SK-N-SH treated with all-trans-retinoic acid at 6 μM for 48 hours (cell line): Measurements from ENCODE around the gene THSD4.
"Not testable (repeated sequence)": the region's sequence is repeated elsewhere in the genome, so short reads cannot be mapped to it uniquely, and the experiment has no call there.

ENCODE experiments used
- ATAC-seq: fragments of 200-7000 bp; cut with Tn5 transposase; 3 replicates; pipeline ENCODE4 v1.9.1; 2020; ENCODE audit warnings: mild to moderate bottlenecking, moderate library complexity
- ARNTL ChIP-seq: fragments of 450-650 bp; formaldehyde crosslinking; IDR thresholded peaks from 2 replicates; pipeline ENCODE4 v1.5.0; 2020; ENCODE audit warnings: low read depth, mild to moderate bottlenecking, moderate library complexity, borderline replicate concordance
- BACH2 ChIP-seq: fragments of 250-450 bp; sonication (Bioruptor Pico); IDR thresholded peaks from 2 replicates; pipeline ENCODE4 v1.9.0; 2021; ENCODE audit warnings: mild to moderate bottlenecking, borderline replicate concordance
- CREB5 ChIP-seq: fragments of 250-450 bp; sonication (Bioruptor Pico); IDR thresholded peaks from 2 replicates; pipeline ENCODE4 v1.5.1; 2020; ENCODE audit warnings: low read depth, mild to moderate bottlenecking, moderate library complexity
- CSDC2 ChIP-seq: fragments of 250-450 bp; sonication (Bioruptor Pico); IDR thresholded peaks from 2 replicates; pipeline ENCODE4 v1.5.0; 2020; ENCODE audit warnings: mild to moderate bottlenecking, moderate library complexity
- CSRNP3 ChIP-seq: fragments of 250-450 bp; sonication (Bioruptor Pico); IDR thresholded peaks from 2 replicates; pipeline ENCODE4 v1.5.1; 2021; ENCODE audit warnings: mild to moderate bottlenecking, moderate library complexity
- ESRRG ChIP-seq: fragments of 250-450 bp; sonication (Bioruptor Pico); IDR thresholded peaks from 2 replicates; pipeline ENCODE4 v1.6.1; 2021; ENCODE audit warnings: mild to moderate bottlenecking
- GLIS3 ChIP-seq: fragments of 250-450 bp; sonication (Bioruptor Pico); IDR thresholded peaks from 2 replicates; pipeline ENCODE4 v1.5.0; 2020; ENCODE audit warnings: mild to moderate bottlenecking, moderate library complexity
- ISL1 ChIP-seq: fragments of 250-450 bp; sonication (Bioruptor Pico); IDR thresholded peaks from 2 replicates; pipeline ENCODE4 v2.1.2; 2022; ENCODE audit warnings: mild to moderate bottlenecking, moderate library complexity
- PATZ1 ChIP-seq: fragments of 250-450 bp; sonication (Bioruptor Pico); IDR thresholded peaks from 2 replicates; pipeline ENCODE4 v1.8.0; 2020; ENCODE audit warnings: mild to moderate bottlenecking, moderate library complexity, borderline replicate concordance
- POU6F1 ChIP-seq: fragments of 250-450 bp; sonication (Bioruptor Pico); IDR thresholded peaks from 2 replicates; pipeline ENCODE4 v1.8.0; 2021; ENCODE audit warnings: low read depth, mild to moderate bottlenecking, moderate library complexity, borderline replicate concordance
- PPARA ChIP-seq: fragments of 250-450 bp; sonication (Bioruptor Pico); IDR thresholded peaks from 2 replicates; pipeline ENCODE4 v1.5.0; 2020; ENCODE audit warnings: mild to moderate bottlenecking, borderline replicate concordance
- RARB ChIP-seq: fragments of 250-450 bp; sonication (Bioruptor Pico); IDR thresholded peaks from 2 replicates; pipeline ENCODE4 v1.8.0; 2021; ENCODE audit warnings: mild to moderate bottlenecking, moderate library complexity
- SNAI2 ChIP-seq: fragments of 250-450 bp; sonication (Bioruptor Pico); IDR thresholded peaks from 2 replicates; pipeline ENCODE4 v1.5.0; 2020; ENCODE audit warnings: mild to moderate bottlenecking, moderate library complexity
- TCF4 ChIP-seq: fragments of 250-450 bp; sonication (Bioruptor Pico); IDR thresholded peaks from 2 replicates; pipeline ENCODE4 v1.8.0; 2021; ENCODE audit warnings: mild to moderate bottlenecking, moderate library complexity, borderline replicate concordance
- TOX ChIP-seq: fragments of 250-450 bp; sonication (Bioruptor Pico); IDR thresholded peaks from 2 replicates; pipeline ENCODE4 v1.8.0; 2021; ENCODE audit warnings: mild to moderate bottlenecking, moderate library complexity, borderline replicate concordance
- TSHZ2 ChIP-seq: fragments of 250-450 bp; sonication (Bioruptor Pico); IDR thresholded peaks from 2 replicates; pipeline ENCODE4 v1.5.0; 2020; ENCODE audit warnings: mild to moderate bottlenecking, moderate library complexity
- ZC3H10 ChIP-seq: fragments of 250-450 bp; sonication (Bioruptor Pico); IDR thresholded peaks from 2 replicates; pipeline ENCODE4 v1.5.1; 2021; ENCODE audit warnings: mild to moderate bottlenecking, moderate library complexity
- ZFP3 ChIP-seq: fragments of 250-450 bp; sonication (Bioruptor Pico); IDR thresholded peaks from 2 replicates; pipeline ENCODE4 v1.5.0; 2020; ENCODE audit warnings: mild to moderate bottlenecking, moderate library complexity
- ZFP30 ChIP-seq: fragments of 450-650 bp; formaldehyde crosslinking; IDR thresholded peaks from 2 replicates; pipeline ENCODE4 v1.5.0; 2022; ENCODE audit warnings: mild to moderate bottlenecking, moderate library complexity
- ZNF565 ChIP-seq: fragments of 450-650 bp; formaldehyde crosslinking; conservative IDR thresholded peaks from 2 replicates; pipeline ENCODE4 v1.5.0; 2020; ENCODE audit warnings: low read depth, mild to moderate bottlenecking, moderate library complexity
- ZNF70 ChIP-seq: fragments of 450-650 bp; formaldehyde crosslinking; IDR thresholded peaks from 2 replicates; pipeline ENCODE4 v1.5.0; 2020; ENCODE audit warnings: mild to moderate bottlenecking, moderate library complexity
- ZNF8 ChIP-seq: fragments of 450-650 bp; formaldehyde crosslinking; IDR thresholded peaks from 2 replicates; pipeline ENCODE4 v1.5.0; 2020; ENCODE audit warnings: mild to moderate bottlenecking, moderate library complexity

THSD4 gene

GRCh38 chr15:71127083-71127482 lies 11.8 kb downstream of the THSD4 start:
- no peak for TF ChIP-seq BACH2 (CRISPR knock-in tag)
- TF ChIP-seq PPARA (CRISPR knock-in tag): no peak
- no peak for TF ChIP-seq ZNF8
- TF ChIP-seq ZC3H10 (CRISPR knock-in tag): no peak
- TF ChIP-seq ZFP3 (CRISPR knock-in tag): no peak
- no peak for TF ChIP-seq CREB5 (CRISPR knock-in tag)
- no peak for TF ChIP-seq SNAI2 (CRISPR knock-in tag)
- no peak for TF ChIP-seq ISL1 (CRISPR knock-in tag)
- TF ChIP-seq PATZ1 (CRISPR knock-in tag): no peak
- no peak for TF ChIP-seq CSDC2
- no peak for TF ChIP-seq TCF4 (CRISPR knock-in tag)
- no peak for TF ChIP-seq ZNF565 (CRISPR knock-in tag)
- TF ChIP-seq CSRNP3 (CRISPR knock-in tag): no peak
- TF ChIP-seq ESRRG (CRISPR knock-in tag): no peak
- no peak for TF ChIP-seq RARB (CRISPR knock-in tag)
- no peak for TF ChIP-seq ZNF70 (CRISPR knock-in tag)
- TF ChIP-seq GLIS3 (CRISPR knock-in tag): no peak
- TF ChIP-seq ARNTL: no peak
- TF ChIP-seq TOX: no peak
- no peak for TF ChIP-seq TSHZ2
- ATAC-seq: no peak

- not testable (repeated sequence) for ATAC-seq
These were observed 12.9 kb downstream of the THSD4 start for GRCh38 chr15:71128159-71128558.

- no peak for TF ChIP-seq ZNF565 (CRISPR knock-in tag)
- no peak for TF ChIP-seq ZC3H10 (CRISPR knock-in tag)
- TF ChIP-seq RARB (CRISPR knock-in tag): no peak
- no peak for TF ChIP-seq CSRNP3 (CRISPR knock-in tag)
- TF ChIP-seq ZNF70 (CRISPR knock-in tag): no peak
- TF ChIP-seq TCF4 (CRISPR knock-in tag): no peak
- TF ChIP-seq ISL1 (CRISPR knock-in tag): no peak
- no peak for TF ChIP-seq POU6F1 (CRISPR knock-in tag)
- TF ChIP-seq CSDC2: no peak
- no peak for TF ChIP-seq ZFP30 (CRISPR knock-in tag)
- TF ChIP-seq BACH2 (CRISPR knock-in tag): no peak
- TF ChIP-seq GLIS3 (CRISPR knock-in tag): no peak
- no peak for TF ChIP-seq PATZ1 (CRISPR knock-in tag)
- TF ChIP-seq SNAI2 (CRISPR knock-in tag): no peak
- TF ChIP-seq ZFP3 (CRISPR knock-in tag): no peak
- no peak for TF ChIP-seq TOX
- ATAC-seq: no peak; the same call in 2 of the 3 replicates
These were observed 13.8 kb downstream of the THSD4 start for GRCh38 chr15:71128939-71129562.
